B cell (primary cell): Measurements from ENCODE around the gene GMEB2. TPM values are rescaled to one million over a fixed set of nuclear protein-coding genes. Genes with fewer than 3 reads are reported as not detected.

Experiments used
- ATAC-seq: fragments of 200-7000 bp; cut with Tn5 transposase; one replicate; pipeline ENCODE4 v1.10.0; 2021; ENCODE audit warnings: low read depth, mild to moderate bottlenecking, moderate number of reproducible peaks, moderate library complexity
- CTCF ChIA-PET: fragments of 350-600 bp; sonication (Branson Sonifier 250); formaldehyde crosslinking; loops from one replicate; lab custom pipeline; 2021; ENCODE audit warnings: antibody characterized with exemption, inconsistent platforms; lab: Charles Lee
- POLR2A ChIA-PET: fragments of 350-600 bp; sonication (Branson Sonifier 250); formaldehyde crosslinking; loops from one replicate; lab custom pipeline; 2021; ENCODE audit warnings: antibody characterized with exemption; lab: Charles Lee
- DNase-seq: peaks from one replicate; pipeline ENCODE4 v3.0.0; 2013
- H2AFZ ChIP-seq: 2 replicates; pipeline ENCODE4 v1.6.1; 2012; ENCODE audit warnings: mild to moderate bottlenecking, low read depth, low read length; ENCODE audit not compliant: insufficient read depth, poor library complexity, severe bottlenecking
- H3K27ac ChIP-seq, 2 donors: 1 replicate in 1 of 2; 2 replicates in 1 of 2; pipeline ENCODE4 v1.5.1; 2012 to 2013; ENCODE audit warnings: low read length in 2 of 2, mild to moderate bottlenecking in 2 of 2, moderate library complexity in 1 of 2
- H3K27me3 ChIP-seq, 4 experiments: fragments of 200-600 bp in 1 of 4; sonication (generic) in 1 of 4; replicated peaks in 1 of 4; 1 replicate in 2 of 4; 2 replicates in 2 of 4; pipeline versions ENCODE4 v1.6.1 to v1.7.0; 2013 to 2016; ENCODE audit warnings: low read length in 3 of 4, mild to moderate bottlenecking in 2 of 4, mixed read lengths in 1 of 4, moderate library complexity in 1 of 4; ENCODE audit not compliant: insufficient read depth in 4 of 4, control insufficient read depth in 3 of 4; ENCODE audit errors: control extremely low read depth in 1 of 4
- H3K36me3 ChIP-seq, 2 experiments: replicated peaks in 1 of 2; 1 replicate in 1 of 2; 2 replicates in 1 of 2; pipeline versions ENCODE4 v1.6.1 to v1.7.1; 2013; ENCODE audit warnings: low read length in 1 of 2; ENCODE audit not compliant: insufficient read depth in 2 of 2, control insufficient read depth in 1 of 2; ENCODE audit errors: control extremely low read depth in 1 of 2, extremely low read depth in 1 of 2
- H3K4me1 ChIP-seq, 2 donors: fragments of 200-600 bp in 1 of 2; sonication (generic) in 1 of 2; 1 replicate in 1 of 2; 2 replicates in 1 of 2; pipeline versions ENCODE4 v1.5.1 to v1.6.1; 2013 to 2017; ENCODE audit warnings: low read length in 2 of 2; ENCODE audit not compliant: control insufficient read depth in 2 of 2, insufficient read depth in 2 of 2
- H3K4me2 ChIP-seq: replicated peaks from 2 replicates; pipeline ENCODE3; 2012; ENCODE audit warnings: mild to moderate bottlenecking, low read depth, low read length; ENCODE audit not compliant: poor library complexity, severe bottlenecking
- H3K4me3 ChIP-seq, 5 experiments: fragments of 200-600 bp in 1 of 5; sonication (generic) in 1 of 5; 1 replicate in 3 of 5; 2 replicates in 2 of 5; pipeline versions ENCODE4 v1.5.1 to v1.7.0; 2011 to 2016; ENCODE audit warnings: low read length in 4 of 5, mild to moderate bottlenecking in 4 of 5, low read depth in 2 of 5, control low read depth in 1 of 5, moderate library complexity in 1 of 5; ENCODE audit not compliant: insufficient read depth in 1 of 5; ENCODE audit errors: control extremely low read depth in 1 of 5, extremely low read depth in 1 of 5
- H3K79me2 ChIP-seq: fragments of 200-600 bp; sonication (generic); one replicate; pipeline ENCODE4 v1.6.0; 2016; ENCODE audit warnings: low read length; ENCODE audit not compliant: control insufficient read depth, insufficient read depth
- H3K9ac ChIP-seq: fragments of 200-600 bp; sonication (generic); 2 replicates; pipeline ENCODE4 v1.6.1; 2017; ENCODE audit warnings: mild to moderate bottlenecking, low read length, moderate library complexity
- H3K9me3 ChIP-seq, 3 donors: one replicate each; pipeline versions ENCODE4 v1.6.1 to v1.7.1; 2013; ENCODE audit warnings: low read length in 2 of 3; ENCODE audit not compliant: control insufficient read depth in 2 of 3, insufficient read depth in 1 of 3; ENCODE audit errors: control extremely low read depth in 1 of 3
- H4K20me1 ChIP-seq: 2 replicates; pipeline ENCODE4 v1.6.0; 2012; ENCODE audit warnings: mild to moderate bottlenecking, low read length; ENCODE audit not compliant: insufficient read depth, control insufficient read depth, poor library complexity, severe bottlenecking
- H3K27ac Mint-ChIP-seq: one replicate; pipeline ENCODE4 v1.8.0; 2021; ENCODE audit warnings: mixed read lengths
- H3K27me3 Mint-ChIP-seq: one replicate; pipeline ENCODE4 v1.8.0; 2021; ENCODE audit warnings: mixed read lengths
- H3K4me1 Mint-ChIP-seq: one replicate; pipeline ENCODE4 v1.8.0; 2021; ENCODE audit warnings: mixed read lengths
- H3K4me3 Mint-ChIP-seq: one replicate; pipeline ENCODE4 v1.8.0; 2021; ENCODE audit warnings: mixed read lengths
- H3K9me3 Mint-ChIP-seq: one replicate; pipeline ENCODE4 v1.8.0; 2022; ENCODE audit warnings: mixed read lengths; ENCODE audit not compliant: insufficient read depth
- EZH2 ChIP-seq: IDR thresholded peaks from 2 replicates; pipeline ENCODE4 v1.6.1; 2012; ENCODE audit warnings: borderline replicate concordance, low read depth, mild to moderate bottlenecking, moderate library complexity, low read length; ENCODE audit not compliant: insufficient read depth, poor library complexity, severe bottlenecking
- WGBS: methylation state at CpG from one replicate; pipeline ENCODE4 v1.1.5; 2013; ENCODE audit warnings: missing lambda C conversion rate; ENCODE audit not compliant: insufficient coverage; 5-methylcytosine and 5-hydroxymethylcytosine counted together
- intact Hi-C: fragments of 100-400 bp; cut with micrococcal nuclease; formaldehyde crosslinking; loops from one replicate; pipeline ENCODE4 v1.10.0; 2022
- polyA plus RNA-seq: library from polyadenylated mRNA; depleted of rRNA; stranded (reverse); fragments of >200 nt; gene quantifications from 2 replicates; pipeline ENCODE4 v1.2.3, GENCODE V29; 2012
- total RNA-seq, 2 donors: library from RNA; stranded (reverse); fragments of 120-200 nt in 1 of 2; gene quantifications; 1 replicate in 1 of 2; 2 replicates in 1 of 2; pipeline versions ENCODE4 v1.2.3 to v1.2.4, GENCODE V29; 2013 to 2022
- TF ChIP-seq, protein P1 (sequence below): fragments of 200-600 bp; IDR thresholded peaks from one replicate; pipeline ENCODE4 v1.8.0; 2022; ENCODE audit warnings: antibody characterized with exemption, mild to moderate bottlenecking

The GMEB2 gene
- total and polyA plus RNA-seq, 2 donors (not counting 1 experiment from before 2014, with no cell fraction given), result 17.7 to 24.5 TPM

DNA sequence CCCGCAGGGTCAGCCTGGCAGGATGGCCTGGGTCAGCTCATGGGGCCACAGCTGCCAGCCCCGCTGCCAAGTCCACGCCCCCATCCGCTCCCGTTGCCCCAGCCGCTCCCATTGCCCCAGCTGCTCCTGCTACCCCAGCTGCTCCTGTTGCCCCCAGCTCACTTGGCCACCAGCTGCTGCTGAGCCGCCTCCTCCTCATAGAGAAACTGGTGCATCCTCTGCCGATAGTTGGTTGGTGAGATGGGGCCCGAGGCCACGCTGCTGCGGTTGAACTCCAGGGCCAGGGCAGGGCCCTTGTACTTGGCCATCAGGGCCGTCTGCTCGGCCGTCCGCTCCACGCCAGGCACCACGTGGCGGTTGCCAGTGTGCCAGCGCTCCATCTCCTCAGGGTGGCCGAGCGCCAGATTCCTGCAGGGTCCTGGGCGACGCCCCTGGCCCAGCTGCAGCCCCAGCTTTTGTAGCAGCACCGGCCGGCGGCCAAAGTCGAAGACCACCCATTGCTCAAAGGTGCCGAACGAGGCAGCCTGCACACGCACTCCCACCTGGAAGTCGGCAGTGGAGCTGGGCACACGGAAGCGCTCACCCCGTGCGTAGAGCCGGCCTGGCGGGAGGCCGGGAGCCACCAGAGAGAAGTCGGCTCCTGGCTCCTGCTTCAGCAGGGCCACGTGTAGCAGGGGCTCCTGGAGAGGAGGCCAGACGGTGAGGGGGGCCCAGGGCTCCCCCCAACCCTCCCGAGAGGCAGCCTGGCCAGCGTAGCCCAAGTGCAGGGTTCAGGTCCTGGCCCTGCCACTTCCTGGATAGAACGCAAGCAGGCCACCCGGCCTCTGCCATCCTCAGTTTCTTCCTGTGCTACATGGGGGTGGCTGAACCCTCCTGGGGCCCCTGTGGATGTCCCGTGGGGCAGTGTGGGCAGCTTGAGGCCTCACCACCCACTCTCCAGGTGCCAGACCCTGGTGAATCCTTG lies 57.6 kb downstream of the GMEB2 start:
- intact Hi-C loops, result no loop called here
- no peak overlapping the region for H3K27ac Mint-ChIP-seq

More for the DNA sequence above, 57.6 kb downstream of the GMEB2 start:
- peaks cover 0 to 7% (median 0%) of the 10 kb centered on the region in 3 donors for H3K9me3 ChIP-seq
- H2AFZ ChIP-seq, result no peak overlapping the region
- H3K79me2 ChIP-seq, result peaks cover 28% of the 10 kb centered on the region
- H3K9ac ChIP-seq, result peak overlapping the region; percentile 59
- H3K4me1 ChIP-seq, result peaks cover 43 to 60% of the 10 kb centered on the region in 2 donors
- ATAC-seq (no peak), DNase-seq (peak; percentile 44)
- H3K4me2 ChIP-seq, result peak overlapping the region; percentile 87
- peak overlapping the region in 4 of 5 experiments; percentile 44 to 64 (median 49) for H3K4me3 ChIP-seq
- ChIA-PET POLR2A (interaction anchor here (1.1 to 2.3 kb wide), 3 partner anchors 14 to 32 kb away, joined by 4 to 16 read pairs (median 10); partner anchors contain the start of gene FNDC11), CTCF (interaction anchor here (0.7 to 3.7 kb wide), 2 partner anchors 12 to 31 kb away, joined by 3 to 17 read pairs; partner anchors contain the start of gene PTK6)
- peaks cover 0 to 32% of the 10 kb centered on the region in 2 experiments for H3K36me3 ChIP-seq
- Mint-ChIP-seq H3K9me3 (no peaks in the 10 kb centered on the region), H3K27me3 (no peaks in the 10 kb centered on the region), H3K4me3 (peak overlapping the region; percentile 88), H3K4me1 (peaks cover 31% of the 10 kb centered on the region)
- WGBS, result 77% methylated on average over 39 of the region's 46 CpGs
- H3K27ac ChIP-seq, result no peak overlapping the region
- peaks cover 78% of the 10 kb centered on the region for H4K20me1 ChIP-seq
- no peaks in the 10 kb centered on the region for H3K27me3 ChIP-seq
- TF ChIP-seq EZH2, result no peak
- TF ChIP-seq, protein P1, sequence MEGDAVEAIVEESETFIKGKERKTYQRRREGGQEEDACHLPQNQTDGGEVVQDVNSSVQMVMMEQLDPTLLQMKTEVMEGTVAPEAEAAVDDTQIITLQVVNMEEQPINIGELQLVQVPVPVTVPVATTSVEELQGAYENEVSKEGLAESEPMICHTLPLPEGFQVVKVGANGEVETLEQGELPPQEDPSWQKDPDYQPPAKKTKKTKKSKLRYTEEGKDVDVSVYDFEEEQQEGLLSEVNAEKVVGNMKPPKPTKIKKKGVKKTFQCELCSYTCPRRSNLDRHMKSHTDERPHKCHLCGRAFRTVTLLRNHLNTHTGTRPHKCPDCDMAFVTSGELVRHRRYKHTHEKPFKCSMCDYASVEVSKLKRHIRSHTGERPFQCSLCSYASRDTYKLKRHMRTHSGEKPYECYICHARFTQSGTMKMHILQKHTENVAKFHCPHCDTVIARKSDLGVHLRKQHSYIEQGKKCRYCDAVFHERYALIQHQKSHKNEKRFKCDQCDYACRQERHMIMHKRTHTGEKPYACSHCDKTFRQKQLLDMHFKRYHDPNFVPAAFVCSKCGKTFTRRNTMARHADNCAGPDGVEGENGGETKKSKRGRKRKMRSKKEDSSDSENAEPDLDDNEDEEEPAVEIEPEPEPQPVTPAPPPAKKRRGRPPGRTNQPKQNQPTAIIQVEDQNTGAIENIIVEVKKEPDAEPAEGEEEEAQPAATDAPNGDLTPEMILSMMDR, result no peak
